ENCODE data around the gene SPPL2B.

GRCh38 chr19:2282062-2282861 lies 46.2 kb upstream of the SPPL2B start, which contains the start of gene PEAK3:
- TF ChIP-seq CTCF (IDR thresholded peaks at IDR 0.05; ENCODE audit: low read length) (no peak), EZH2phosphoT487 (IDR thresholded peaks at IDR 0.05; ENCODE audit: low read length) (no peak)

All from MM.1S (cell line).